Neural cell (in vitro differentiated cells): Measurements from ENCODE around the gene SPHK2. TPM values are rescaled to one million over a fixed set of nuclear protein-coding genes. Genes with fewer than 3 reads are reported as not detected.

Experiments
- H2AFZ ChIP-seq: fragments of 200-600, 300-800 bp; sonication (generic), shearing (Covaris generic); 2 replicates; pipeline ENCODE4 v1.6.0; 2014; ENCODE audit warnings: low read depth, mild to moderate bottlenecking, antibody characterized with exemption, low read length, moderate library complexity
- H3F3A ChIP-seq: fragments of 200-600 bp; shearing (Covaris generic); 2 replicates; pipeline ENCODE4 v1.6.1; 2016; ENCODE audit warnings: mild to moderate bottlenecking, moderate library complexity, mixed read lengths, antibody characterized with exemption, low read length; ENCODE audit not compliant: insufficient read depth, poor library complexity, severe bottlenecking
- H3K27ac ChIP-seq: fragments of 200-600, 300-800 bp; sonication (generic), shearing (Covaris generic); 2 replicates; pipeline ENCODE4 v1.5.1; 2014; ENCODE audit warnings: mild to moderate bottlenecking, low read length, moderate library complexity
- H3K27me3 ChIP-seq: fragments of 300-800, 200-600 bp; sonication (generic), shearing (Covaris generic); 2 replicates; pipeline ENCODE4 v1.6.0; 2014; ENCODE audit warnings: mild to moderate bottlenecking, low read depth, low read length, moderate library complexity; ENCODE audit not compliant: insufficient read depth
- H3K36me3 ChIP-seq: fragments of 300-800, 200-600 bp; sonication (generic), shearing (Covaris generic); 2 replicates; pipeline ENCODE4 v1.5.1; 2014; ENCODE audit warnings: mild to moderate bottlenecking, antibody characterized with exemption, low read length, moderate library complexity; ENCODE audit not compliant: insufficient read depth
- H3K4me2 ChIP-seq: fragments of 300-800, 200-600 bp; sonication (generic), shearing (Covaris generic); 2 replicates; pipeline ENCODE4 v1.6.0; 2014; ENCODE audit warnings: mild to moderate bottlenecking, low read length
- H3K4me3 ChIP-seq: fragments of 300-800, 200-600 bp; sonication (generic), shearing (Covaris generic); 2 replicates; pipeline ENCODE4 v1.5.1; 2014; ENCODE audit warnings: mild to moderate bottlenecking, low read length, moderate library complexity
- H3K79me2 ChIP-seq: fragments of 200-600 bp; shearing (Covaris generic); replicated peaks from 2 replicates; pipeline ENCODE4 v1.6.0; 2014; ENCODE audit warnings: mild to moderate bottlenecking, low read length, moderate library complexity; ENCODE audit not compliant: insufficient read depth
- H3K9ac ChIP-seq: fragments of 300-800, 200-600 bp; sonication (generic), shearing (Covaris generic); 2 replicates; pipeline ENCODE4 v1.6.1; 2016; ENCODE audit warnings: mild to moderate bottlenecking, low read length, mixed read lengths
- H3K9me2 ChIP-seq: fragments of 200-600 bp; shearing (Covaris generic); 2 replicates; pipeline ENCODE4 v1.6.1; 2016; ENCODE audit warnings: mild to moderate bottlenecking, low read length, mixed read lengths; ENCODE audit not compliant: insufficient read depth
- H3K9me3 ChIP-seq: fragments of 200-600, 300-800 bp; sonication (generic), shearing (Covaris generic); 2 replicates; pipeline ENCODE4 v1.6.1; 2016; ENCODE audit warnings: mild to moderate bottlenecking, mixed run types, low read length, moderate library complexity, mixed read lengths
- H4K20me1 ChIP-seq: fragments of 200-600 bp; shearing (Covaris generic); 2 replicates; pipeline ENCODE4 v1.6.1; 2016; ENCODE audit warnings: mild to moderate bottlenecking, mixed run types; ENCODE audit not compliant: insufficient read depth
- CTCF ChIP-seq: fragments of 450-650 bp; IDR thresholded peaks from 2 replicates; pipeline ENCODE4 v1.5.1; 2014; ENCODE audit warnings: antibody characterized with exemption, mild to moderate bottlenecking, moderate library complexity; ENCODE audit not compliant: poor library complexity, severe bottlenecking
- EP300 ChIP-seq: fragments of 450-650 bp; conservative IDR thresholded peaks from 2 replicates; pipeline ENCODE4 v1.6.1; 2014; ENCODE audit warnings: antibody characterized with exemption, mild to moderate bottlenecking, moderate library complexity; ENCODE audit not compliant: poor library complexity, severe bottlenecking
- EZH2 ChIP-seq: fragments of 200-600, 300-800 bp; shearing (Covaris generic), sonication (generic); IDR thresholded peaks from 2 replicates; pipeline ENCODE4 v1.6.1; 2014; ENCODE audit warnings: antibody characterized with exemption, low read length, borderline replicate concordance, mild to moderate bottlenecking; ENCODE audit not compliant: insufficient read depth, poor library complexity, severe bottlenecking
- MXI1 ChIP-seq: fragments of 450-650 bp; conservative IDR thresholded peaks from 2 replicates; pipeline ENCODE4 v1.6.1; 2014; ENCODE audit warnings: antibody characterized with exemption, mild to moderate bottlenecking; ENCODE audit not compliant: poor library complexity, severe bottlenecking
- POLR2AphosphoS5 ChIP-seq: IDR thresholded peaks from 2 replicates; pipeline ENCODE4 v1.6.1; 2012
- RAD21 ChIP-seq: fragments of 450-650 bp; conservative IDR thresholded peaks from 2 replicates; pipeline ENCODE4 v1.6.1; 2014; ENCODE audit warnings: antibody characterized with exemption, mild to moderate bottlenecking, moderate library complexity
- REST ChIP-seq: IDR thresholded peaks from 2 replicates; pipeline ENCODE4 v1.6.1; 2012; ENCODE audit warnings: borderline replicate concordance
- SMC3 ChIP-seq: fragments of 450-650 bp; conservative IDR thresholded peaks from 2 replicates; pipeline ENCODE4 v1.6.1; 2014; ENCODE audit warnings: antibody characterized with exemption, mild to moderate bottlenecking, moderate library complexity; ENCODE audit not compliant: poor library complexity
- TAF1 ChIP-seq: IDR thresholded peaks from 2 replicates; pipeline ENCODE4 v1.6.1; 2012; ENCODE audit warnings: low read depth
- polyA plus RNA-seq: library from polyadenylated mRNA; depleted of rRNA; stranded (reverse); fragments of >200 nt; gene quantifications from 2 replicates; pipeline ENCODE4 v1.2.3, GENCODE V29; 2014

The SPHK2 gene
- polyA plus RNA-seq, 1 donor from 2014 or later: 22.6 TPM

- Histone ChIP-seq H3K27me3 (no peaks in the 10 kb centered on the region), H3K9me3 (no peaks in the 10 kb centered on the region), H3K4me3 (peak overlapping the region; percentile 74), H2AFZ (no peak overlapping the region), H4K20me1 (no peaks in the 10 kb centered on the region), H3K4me2 (peak overlapping the region; percentile 62), H3K9me2 (no peaks in the 10 kb centered on the region), H3K36me3 (no peaks in the 10 kb centered on the region), H3K79me2 (no peaks in the 10 kb centered on the region), H3F3A (no peaks in the 10 kb centered on the region), H3K27ac (no peak overlapping the region), H3K9ac (peak overlapping the region; percentile 91)
- no peak for TF ChIP-seq POLR2AphosphoS5
These were observed 25.0 kb downstream of the SPHK2 start for GRCh38 chr19:48644355-48644754.

DNA sequence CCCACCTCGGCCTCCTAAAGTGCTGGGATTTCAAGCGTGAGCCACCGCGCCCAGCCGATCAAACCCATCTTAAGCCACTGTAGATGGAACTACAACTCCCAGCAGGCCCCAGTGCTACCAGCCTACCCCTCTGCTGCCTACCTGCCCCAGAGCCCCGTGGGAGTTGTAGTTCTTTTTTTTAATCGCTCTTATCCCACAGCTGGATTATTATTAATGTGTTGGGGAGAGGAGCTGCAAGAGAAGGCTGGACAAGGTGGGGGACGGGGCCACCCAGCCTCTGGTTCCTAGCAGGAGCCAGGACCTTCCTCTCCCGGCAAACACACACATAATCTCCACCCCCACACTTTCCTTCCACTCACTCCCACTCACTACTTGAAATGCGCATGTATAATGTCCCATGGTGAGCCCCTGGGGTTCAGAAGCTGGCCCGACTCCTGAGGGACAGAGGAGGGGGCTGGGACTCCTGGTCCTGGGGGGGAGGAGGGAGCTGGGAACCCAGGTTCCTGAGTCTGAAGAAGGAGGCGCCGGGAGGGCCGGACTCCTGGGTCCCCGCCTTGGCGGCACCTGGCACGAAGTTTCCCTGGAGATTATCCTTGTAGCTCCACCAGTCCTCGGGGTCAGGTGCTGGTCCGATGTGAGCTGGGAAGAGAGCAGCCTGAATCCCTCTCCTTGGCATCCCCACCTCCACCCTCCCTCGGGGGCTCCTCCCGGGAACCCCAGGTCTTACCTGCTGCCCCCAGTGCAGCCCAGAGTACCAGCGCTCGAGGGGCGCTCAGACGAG is 25.7 kb downstream of the SPHK2 start:
- Histone ChIP-seq H2AFZ (peak overlapping the region; percentile 37), H3F3A (no peaks in the 10 kb centered on the region), H3K27me3 (no peaks in the 10 kb centered on the region), H3K4me3 (peak overlapping the region; percentile 74), H3K36me3 (no peaks in the 10 kb centered on the region), H4K20me1 (no peaks in the 10 kb centered on the region), H3K79me2 (no peaks in the 10 kb centered on the region), H3K9me2 (no peaks in the 10 kb centered on the region), H3K27ac (peak overlapping the region; percentile 94), H3K9ac (peak overlapping the region; percentile 91), H3K4me2 (peak overlapping the region; percentile 62), H3K9me3 (no peaks in the 10 kb centered on the region)
- TF ChIP-seq EP300 (peak; percentile 19), POLR2AphosphoS5 (no peak), TAF1 (no peak), CTCF (no peak), EZH2 (no peak), MXI1 (peak; percentile 17), REST (no peak), SMC3 (no peak), RAD21 (no peak)
